T-helper 1 cell (primary cell): ENCODE results near the gene AZU1.

Experiments
- DNase-seq, 5 donors: peaks; one replicate each; pipeline ENCODE4 v3.0.0-alpha.2; 2012 to 2020
- total RNA-seq, 4 donors: gene quantifications; one replicate each; lab custom pipeline; 2026; lab: John Stamatoyannopoulos, UW

The AZU1 gene, protein sequence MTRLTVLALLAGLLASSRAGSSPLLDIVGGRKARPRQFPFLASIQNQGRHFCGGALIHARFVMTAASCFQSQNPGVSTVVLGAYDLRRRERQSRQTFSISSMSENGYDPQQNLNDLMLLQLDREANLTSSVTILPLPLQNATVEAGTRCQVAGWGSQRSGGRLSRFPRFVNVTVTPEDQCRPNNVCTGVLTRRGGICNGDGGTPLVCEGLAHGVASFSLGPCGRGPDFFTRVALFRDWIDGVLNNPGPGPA
- 0.46 to 1.7 (median 0.98) reads per million in 4 donors for total RNA-seq

DNA sequence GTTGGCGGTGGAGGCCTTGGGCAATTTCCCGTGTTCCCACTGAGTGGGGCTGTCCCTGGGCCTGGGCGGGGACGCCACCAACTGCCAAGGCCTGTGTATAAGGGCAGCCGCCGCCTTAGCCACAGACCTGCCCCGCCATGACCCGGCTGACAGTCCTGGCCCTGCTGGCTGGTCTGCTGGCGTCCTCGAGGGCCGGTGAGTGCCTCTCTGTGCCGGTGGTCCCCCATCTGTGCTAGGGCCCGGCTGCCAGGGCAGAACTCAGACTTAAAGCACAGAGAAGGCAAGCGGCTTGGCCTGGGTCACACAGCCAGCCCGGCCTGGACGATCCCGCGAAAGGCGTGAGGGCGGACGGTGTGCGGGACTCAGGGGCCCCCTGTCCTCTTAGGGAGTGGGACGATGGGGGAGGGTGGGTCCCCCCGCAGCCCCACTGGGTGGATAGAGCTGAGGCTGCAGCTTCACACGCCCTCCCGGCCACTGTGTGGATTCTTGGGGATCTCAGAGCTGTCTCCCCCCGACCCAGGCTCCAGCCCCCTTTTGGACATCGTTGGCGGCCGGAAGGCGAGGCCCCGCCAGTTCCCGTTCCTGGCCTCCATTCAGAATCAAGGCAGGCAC, at the start of gene AZU1:
Gene AZU1 (plus strand): TSS at position 128 of the 612 bp plus-strand sequence. CDS start 10 bp downstream, at position 138.
- DNase-seq = no peak

DNA sequence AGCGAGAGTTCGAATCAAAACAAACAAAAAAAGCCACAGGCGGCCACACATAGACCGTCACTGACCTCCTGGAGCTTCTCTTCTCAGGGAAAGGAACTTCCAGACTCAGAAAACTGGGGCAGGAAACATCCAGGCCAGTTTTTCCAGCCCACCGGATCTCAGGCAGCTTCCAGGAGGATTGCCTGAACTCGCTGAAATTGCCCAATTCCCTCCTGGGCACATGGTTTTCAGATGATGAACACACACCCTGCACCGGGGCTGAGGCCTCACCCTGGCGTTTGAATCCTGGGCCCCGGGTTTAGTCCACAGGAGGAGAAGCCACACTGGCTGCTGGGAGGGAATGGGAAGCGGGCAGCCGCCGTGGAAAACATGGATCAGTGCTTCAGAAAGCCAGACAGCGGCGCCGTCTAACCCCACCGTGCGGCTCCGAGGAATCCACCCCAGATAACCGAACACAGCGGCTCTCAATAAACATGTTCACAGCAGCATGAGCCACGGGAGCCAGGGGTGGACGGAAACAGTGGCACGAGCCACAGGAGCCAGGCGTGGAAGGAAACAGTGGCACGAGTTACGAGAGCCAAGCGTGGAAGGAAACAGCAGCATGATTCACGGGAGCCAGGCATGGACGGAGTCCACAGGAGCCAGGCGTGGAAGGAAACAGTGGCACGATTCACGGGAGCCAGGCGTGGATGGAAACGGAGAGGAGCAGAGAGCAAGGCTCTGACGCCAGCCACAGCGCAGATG, 48.6 kb upstream of the AZU1 start:
- no peak for DNase-seq

GRCh38 chr19:780935-781334, 46.7 kb upstream of the AZU1 start:
- DNase-seq = no peak

DNA sequence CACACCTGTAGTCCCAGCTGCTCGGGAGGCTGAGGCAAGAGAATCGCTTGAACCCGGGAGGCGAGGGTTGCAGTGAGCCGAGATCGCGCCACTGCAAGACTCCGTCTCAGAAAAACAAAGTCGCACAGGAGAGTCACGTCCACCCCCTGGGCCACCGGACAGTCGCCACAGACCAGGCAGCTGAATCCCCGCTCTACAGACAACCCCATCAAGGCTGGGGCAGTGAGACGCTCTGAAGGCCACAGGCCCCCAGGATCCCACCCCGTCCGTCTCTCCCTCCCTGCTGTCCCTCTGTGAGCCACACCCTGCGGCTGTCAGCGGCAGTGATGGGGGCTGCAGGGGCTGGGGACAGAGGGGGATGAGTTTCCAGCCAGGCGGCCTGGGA, 45.8 kb upstream of the AZU1 start:
- DNase-seq = no peak

GRCh38 chr19:782185-782877, 45.3 kb upstream of the AZU1 start:
- DNase-seq = no peak

GRCh38 chr19:782878-783668, 44.6 kb upstream of the AZU1 start:
- no peak for DNase-seq

- no peak for DNase-seq
Measured at GRCh38 chr19:784541-784940, 43.1 kb upstream of the AZU1 start.

- no peak for DNase-seq
Measured at GRCh38 chr19:787536-787935, 40.1 kb upstream of the AZU1 start.

- DNase-seq = no peak
Measured at GRCh38 chr19:788686-788982, 39.0 kb upstream of the AZU1 start.

GRCh38 chr19:788983-789700, 38.5 kb upstream of the AZU1 start:
- no peak for DNase-seq

- DNase-seq = no peak
Measured at GRCh38 chr19:789701-790060, 38.0 kb upstream of the AZU1 start.

DNA sequence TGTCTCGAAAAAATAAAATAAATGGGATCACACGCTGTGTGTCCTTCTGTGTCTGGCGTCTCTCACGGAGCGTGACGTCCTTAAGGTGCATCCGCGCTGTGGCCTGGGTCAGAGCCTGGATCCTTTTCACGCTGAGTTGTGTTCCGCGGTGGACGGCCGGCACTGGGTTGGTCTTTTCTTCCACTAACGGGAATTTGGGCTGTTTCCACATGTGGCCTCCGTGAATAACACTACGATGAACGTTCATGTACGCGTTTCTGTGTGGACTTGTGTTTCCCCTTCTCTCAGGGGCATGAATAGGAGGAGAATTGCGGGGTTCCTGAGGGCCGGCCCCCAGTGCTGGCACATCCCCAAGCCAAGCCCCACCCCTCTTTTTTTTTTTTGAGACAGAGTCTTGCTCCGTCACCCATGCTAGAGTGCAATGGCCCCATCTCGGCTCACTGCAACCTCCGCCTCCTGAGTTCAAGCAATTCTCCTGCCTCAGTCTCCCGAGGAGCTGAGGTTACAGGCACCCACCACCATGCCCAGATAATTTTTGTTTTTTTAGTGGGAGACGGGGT, 36.5 kb upstream of the AZU1 start:
- no peak for DNase-seq

DNA sequence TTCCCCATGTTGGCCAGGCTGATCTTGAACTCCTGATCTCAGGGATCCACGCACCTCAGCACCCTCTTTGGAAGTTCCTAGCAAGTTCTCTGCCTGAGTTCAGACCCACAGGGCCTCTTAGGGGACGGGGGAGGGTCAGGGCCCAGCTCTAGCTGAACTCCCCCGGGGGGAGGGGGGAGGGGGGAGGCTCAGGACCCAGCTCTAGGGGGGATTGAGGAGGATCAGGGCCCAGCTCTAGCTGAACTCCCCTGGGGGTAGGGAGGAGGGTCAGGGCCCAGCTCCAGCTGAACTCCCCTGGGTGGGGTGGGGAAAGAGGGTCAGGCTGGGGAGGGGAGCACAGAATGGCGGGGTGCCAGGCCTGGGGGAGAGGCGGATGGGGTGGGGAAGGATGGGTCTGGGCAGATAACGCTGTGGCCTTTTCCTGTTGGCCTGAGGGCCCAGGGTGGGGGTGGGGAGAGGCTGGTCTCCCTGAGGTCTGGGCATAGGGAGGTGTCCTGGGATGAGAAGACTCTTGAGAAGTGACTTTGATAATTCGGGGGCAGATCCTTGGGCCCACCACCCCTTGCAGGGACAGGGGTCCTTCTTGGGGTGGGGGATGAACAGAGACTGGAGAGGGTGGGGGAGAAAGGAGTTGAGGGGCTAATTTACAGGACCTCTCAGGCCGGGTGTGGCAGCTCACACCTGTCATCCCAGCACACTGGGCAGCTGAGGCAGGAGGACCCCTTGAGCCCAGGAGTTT, 35.9 kb upstream of the AZU1 start:
- no peak for DNase-seq

GRCh38 chr19:792306-792885, 35.2 kb upstream of the AZU1 start:
- DNase-seq = no peak

DNA sequence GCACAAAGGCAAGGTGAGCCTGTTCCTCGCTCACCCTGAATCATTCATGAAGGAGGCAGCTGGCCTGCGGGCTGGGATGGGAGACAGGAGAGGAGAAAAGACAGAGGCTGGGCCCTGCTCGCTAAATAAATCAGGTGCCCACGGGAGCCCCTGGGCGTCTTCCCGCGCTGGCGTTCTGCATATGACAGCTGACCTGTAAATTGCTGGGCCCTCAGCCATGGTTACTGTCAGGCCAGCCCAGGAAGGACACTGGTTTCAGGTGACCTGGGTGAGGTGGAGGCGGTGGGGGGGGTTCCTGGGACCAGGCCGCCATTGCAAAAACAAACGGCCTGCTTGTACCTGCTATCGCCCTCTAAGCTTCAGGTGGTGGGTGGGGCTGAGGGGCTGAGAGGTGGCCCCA, 33.8 kb upstream of the AZU1 start:
- DNase-seq = no peak

DNA sequence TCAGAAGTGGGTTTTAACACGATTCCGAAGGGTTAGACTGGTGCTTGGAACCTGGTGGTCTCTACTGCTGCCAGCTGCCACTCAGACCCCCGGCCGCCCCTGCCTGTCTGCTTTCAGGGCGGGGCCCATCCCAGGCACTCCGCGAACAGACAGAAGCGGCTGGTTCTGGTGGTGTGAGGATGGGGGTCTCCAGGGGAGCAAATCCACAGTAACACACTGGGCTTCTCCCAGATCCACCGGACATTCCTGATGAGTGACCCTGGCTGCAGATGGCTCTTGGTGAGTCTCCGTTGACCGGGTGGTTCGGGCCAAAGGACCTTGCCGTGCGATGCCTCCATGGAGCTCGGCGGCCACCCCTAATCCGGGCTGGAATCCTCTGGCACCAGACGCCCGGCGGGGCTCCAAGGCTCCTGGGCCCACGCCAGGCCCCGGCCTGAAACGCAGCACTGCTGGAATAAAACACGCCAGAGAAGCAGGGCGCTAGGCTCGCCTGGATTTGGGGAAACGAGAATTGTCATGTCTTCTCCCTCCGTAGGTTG, 32.5 kb upstream of the AZU1 start:
- DNase-seq = no peak

- no peak for DNase-seq
Measured at GRCh38 chr19:795691-796581, 31.7 kb upstream of the AZU1 start.

GRCh38 chr19:796692-797527, 30.7 kb upstream of the AZU1 start, which contains the start of gene PTBP1:
Gene PTBP1, plus strand, starts transcription at chr19:797452. Its CDS starts 46 bp downstream, at chr19:797498.
- DNase-seq = peak; percentile 99 to 100 (median 100)
